GM21526 (cell line): Measurements from ENCODE around the gene ZNF212.

ENCODE experiments used
- ATAC-seq: cut with Tn5 transposase; IDR thresholded peaks from one replicate; pipeline ENCODE4 v1.9.1; 2021; ENCODE audit warnings: moderate library complexity; ENCODE audit not compliant: unreplicated experiment, low FRiP score

The ZNF212 gene

GRCh38 chr7:149284343-149284742 is 44.9 kb downstream of the ZNF212 start:
- ATAC-seq: no peak

GRCh38 chr7:149284850-149285585 is 45.6 kb downstream of the ZNF212 start:
- ATAC-seq: peak; percentile 95

- no peak for ATAC-seq
These were observed 46.2 kb downstream of the ZNF212 start for GRCh38 chr7:149285603-149286002.

- no peak for ATAC-seq
These were observed 47.5 kb downstream of the ZNF212 start for GRCh38 chr7:149286811-149287400.

- no peak for ATAC-seq
These were observed 48.2 kb downstream of the ZNF212 start for GRCh38 chr7:149287622-149288021.

GRCh38 chr7:149289262-149289661 is 49.8 kb downstream of the ZNF212 start:
- ATAC-seq: no peak

- no peak for ATAC-seq
These were observed 50.4 kb downstream of the ZNF212 start for GRCh38 chr7:149289856-149290255.

GRCh38 chr7:149291036-149291780 is 51.8 kb downstream of the ZNF212 start:
- ATAC-seq: no peak

- ATAC-seq: no peak
These were observed 52.5 kb downstream of the ZNF212 start for GRCh38 chr7:149291781-149292461.

GRCh38 chr7:149292462-149292823 is 53.0 kb downstream of the ZNF212 start:
- no peak for ATAC-seq

GRCh38 chr7:149293338-149293737 is 53.9 kb downstream of the ZNF212 start:
- no peak for ATAC-seq

GRCh38 chr7:149293946-149294633 is 54.6 kb downstream of the ZNF212 start:
- ATAC-seq: no peak

GRCh38 chr7:149294634-149295480 is 55.4 kb downstream of the ZNF212 start:
- no peak for ATAC-seq

- ATAC-seq: no peak
These were observed 56.0 kb downstream of the ZNF212 start for GRCh38 chr7:149295481-149295850.

- no peak for ATAC-seq
These were observed 56.9 kb downstream of the ZNF212 start for GRCh38 chr7:149296368-149296767.

- no peak for ATAC-seq
These were observed 57.7 kb downstream of the ZNF212 start for GRCh38 chr7:149297034-149297755.

GRCh38 chr7:149300620-149301285 is 61.3 kb downstream of the ZNF212 start:
- no peak for ATAC-seq

- ATAC-seq: no peak
These were observed 62.8 kb downstream of the ZNF212 start for GRCh38 chr7:149302222-149302621.

- no peak for ATAC-seq
These were observed 63.4 kb downstream of the ZNF212 start for GRCh38 chr7:149302865-149303264.
